GM19328 (cell line): ENCODE measurements around the gene MYMK.

Source experiments
- ATAC-seq: cut with Tn5 transposase; IDR thresholded peaks from one replicate; pipeline ENCODE4 v1.9.1; 2021; ENCODE audit warnings: mild to moderate bottlenecking, moderate library complexity; ENCODE audit not compliant: unreplicated experiment

MYMK gene

DNA sequence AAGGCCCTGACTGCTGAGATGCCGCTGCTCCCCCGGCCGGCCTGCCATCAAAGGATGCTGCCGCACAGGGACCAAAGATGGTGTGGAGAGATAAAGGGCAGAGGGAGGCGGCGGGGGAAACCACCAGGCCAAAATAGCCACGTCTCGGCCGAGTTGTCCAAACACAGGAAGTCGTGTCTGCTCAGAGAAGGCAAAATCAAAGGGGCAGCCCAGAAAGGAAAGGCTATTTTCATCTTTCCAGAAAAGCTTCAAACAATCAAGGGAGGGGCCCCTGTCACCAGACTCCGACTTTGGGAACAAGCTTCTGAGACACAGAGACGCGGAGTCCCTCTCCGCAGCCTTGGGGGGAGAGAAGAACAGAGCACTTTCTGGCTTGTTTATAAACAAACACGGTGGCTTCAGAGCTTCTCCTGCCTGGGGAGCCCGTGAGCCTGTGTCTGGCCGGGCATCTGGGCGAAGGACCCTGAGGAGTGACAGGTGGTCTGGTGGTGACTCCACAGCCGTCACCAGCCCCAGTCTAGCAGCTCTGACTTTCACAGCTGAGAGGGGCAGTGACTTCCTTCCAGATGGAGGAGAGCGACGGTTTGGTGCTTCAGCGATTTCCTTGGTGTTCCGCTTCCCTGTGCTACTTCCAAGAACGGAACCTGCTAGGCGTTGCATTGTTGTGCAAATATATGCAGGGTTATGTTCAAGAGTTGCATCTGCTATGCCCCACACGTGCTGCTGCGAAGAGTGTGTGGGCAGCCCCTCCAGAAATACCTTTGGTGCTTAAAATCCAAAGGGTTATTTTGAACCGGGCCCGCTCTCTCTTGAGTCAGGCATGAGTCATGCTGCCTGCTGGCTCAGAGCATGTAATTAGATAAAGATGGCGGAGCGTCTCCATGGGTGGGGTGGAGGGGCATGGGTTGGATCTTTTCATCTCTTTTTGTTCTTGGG, 33.7 kb upstream of the MYMK start:
- ATAC-seq: no peak

DNA sequence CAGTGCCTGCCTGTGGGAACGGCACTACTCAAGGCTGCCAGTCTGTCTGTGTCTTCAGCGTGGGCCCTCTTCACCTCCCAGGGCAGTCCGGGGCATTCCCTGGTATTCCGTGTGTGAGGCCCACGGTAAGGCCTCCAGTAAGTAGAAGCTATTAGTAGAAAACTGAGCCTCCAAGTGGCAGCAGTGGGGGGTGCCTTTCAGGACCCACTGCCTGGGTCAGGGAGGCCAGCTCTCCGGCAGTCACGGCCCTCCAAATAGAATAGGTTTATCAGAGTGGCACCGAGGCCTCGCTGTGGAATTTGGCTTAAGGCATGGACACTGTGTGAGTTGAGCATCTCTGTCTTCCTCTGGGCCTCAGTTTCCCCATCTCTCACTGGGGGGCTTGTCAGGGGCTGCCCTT, 32.8 kb upstream of the MYMK start:
- no peak for ATAC-seq

DNA sequence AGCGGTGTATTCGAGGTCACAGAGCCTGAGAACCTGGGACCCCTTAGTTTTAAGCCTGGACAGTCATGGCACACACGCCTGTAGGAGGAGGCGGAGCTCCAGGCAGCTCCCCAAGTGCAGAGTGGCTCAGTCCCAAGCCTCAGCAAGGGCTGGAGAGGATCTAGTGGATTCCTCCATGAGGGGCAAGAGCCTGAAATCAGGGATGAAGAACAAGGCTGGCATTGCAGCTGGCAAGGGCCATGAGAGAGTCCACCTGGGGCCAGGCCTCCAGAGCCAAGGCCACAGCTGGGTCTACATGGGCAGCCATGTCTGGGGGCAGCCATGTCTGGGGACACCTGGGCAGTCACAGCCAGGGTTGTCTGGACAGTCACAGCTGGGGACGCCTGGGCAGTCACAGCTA, 31.6 kb upstream of the MYMK start:
- ATAC-seq: no peak

DNA sequence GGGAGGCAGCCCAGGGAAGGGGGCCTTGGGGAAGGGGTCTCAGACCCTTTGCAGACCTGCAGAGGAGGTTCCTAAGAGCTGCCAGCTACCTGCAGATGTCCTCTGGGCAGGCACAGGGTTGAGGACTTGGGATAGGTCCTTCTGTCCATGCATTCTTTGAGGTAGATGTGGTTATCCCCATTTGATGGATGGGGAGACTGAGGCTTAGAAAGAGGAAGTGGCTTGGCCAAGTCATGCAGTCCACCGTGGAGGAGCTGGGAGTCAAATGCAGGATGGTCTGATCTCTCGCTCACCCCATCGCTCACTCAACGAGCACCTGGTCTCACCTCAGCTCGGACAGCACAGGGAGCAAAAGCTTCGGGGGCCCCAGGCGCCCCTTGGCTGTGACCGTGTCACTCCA, 30.0 kb upstream of the MYMK start:
- ATAC-seq: no peak

DNA sequence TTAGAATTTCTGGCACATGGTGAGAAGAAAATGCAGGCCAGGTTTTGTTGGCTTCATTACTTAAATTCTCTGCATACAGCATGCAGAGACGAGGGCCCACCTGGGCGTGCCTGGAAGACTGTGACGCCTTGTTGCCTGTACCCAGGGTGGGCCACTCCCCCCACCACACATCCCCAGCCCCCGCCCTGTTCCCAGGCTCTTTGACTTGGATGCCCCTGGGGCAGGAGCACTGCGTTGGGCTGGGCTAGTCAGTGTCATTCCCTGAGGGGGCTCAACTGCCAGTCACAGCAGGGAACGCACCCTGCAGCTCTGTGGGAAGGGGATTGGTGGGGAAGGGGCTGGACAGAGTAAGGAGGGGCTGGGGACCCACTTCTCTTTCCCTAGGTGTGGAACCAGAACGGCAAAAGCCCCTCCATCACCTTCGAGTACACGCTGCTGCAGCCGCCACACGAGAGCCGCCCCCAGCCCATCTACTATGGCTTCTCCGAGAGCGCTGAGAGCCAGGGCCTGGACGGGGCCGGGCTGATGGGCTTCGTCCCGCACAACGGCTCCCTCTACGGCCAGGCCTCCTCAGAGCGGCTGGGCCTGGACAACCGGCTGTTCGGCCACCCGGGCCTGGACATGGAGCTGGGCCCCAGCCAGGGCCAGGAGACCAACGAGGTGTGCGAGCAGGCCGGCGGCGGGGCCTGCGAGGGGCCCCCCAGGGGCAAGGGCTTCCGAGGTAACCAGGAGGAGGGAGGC, 29.4 kb upstream of the MYMK start:
- no peak for ATAC-seq

DNA sequence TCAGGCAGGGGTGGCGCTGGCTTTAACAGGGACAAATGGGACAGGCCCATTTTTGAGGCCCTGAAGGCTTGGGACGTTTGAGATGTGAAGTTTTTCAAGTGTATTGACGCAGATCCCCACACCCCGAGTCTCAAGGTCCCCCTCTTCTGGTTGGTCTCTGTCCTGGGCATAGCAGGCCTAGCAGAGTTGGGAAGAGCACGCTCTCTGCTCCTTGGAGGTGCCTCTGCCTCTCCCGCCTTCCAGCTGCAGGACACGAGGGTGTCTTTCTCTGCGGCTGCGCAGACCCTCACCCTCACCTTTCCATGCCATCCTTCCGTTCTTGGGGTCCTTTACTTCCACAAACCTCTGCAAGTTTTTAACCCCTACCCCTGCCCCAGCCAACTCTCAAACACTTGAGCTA, 28.4 kb upstream of the MYMK start:
- ATAC-seq: no peak

DNA sequence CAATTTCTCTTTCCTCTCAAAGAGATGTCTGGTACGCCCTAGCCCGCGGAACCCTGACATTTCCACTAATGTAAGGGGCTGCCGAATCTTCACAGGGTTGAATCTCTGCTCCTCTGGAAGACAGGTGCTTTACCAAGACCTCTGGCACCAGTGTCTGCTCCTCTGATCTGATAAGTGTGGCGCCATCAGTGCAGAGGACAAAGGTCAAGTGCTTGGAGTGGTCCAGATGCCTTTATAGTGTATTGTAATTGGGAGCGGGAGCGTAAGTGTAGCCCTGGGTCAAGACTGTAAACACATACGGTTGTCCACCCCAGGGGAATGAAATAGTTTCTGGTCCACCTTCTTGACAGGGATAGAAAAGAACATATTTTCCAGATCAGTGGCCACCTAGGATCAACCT, 27.5 kb upstream of the MYMK start:
- no peak for ATAC-seq

DNA sequence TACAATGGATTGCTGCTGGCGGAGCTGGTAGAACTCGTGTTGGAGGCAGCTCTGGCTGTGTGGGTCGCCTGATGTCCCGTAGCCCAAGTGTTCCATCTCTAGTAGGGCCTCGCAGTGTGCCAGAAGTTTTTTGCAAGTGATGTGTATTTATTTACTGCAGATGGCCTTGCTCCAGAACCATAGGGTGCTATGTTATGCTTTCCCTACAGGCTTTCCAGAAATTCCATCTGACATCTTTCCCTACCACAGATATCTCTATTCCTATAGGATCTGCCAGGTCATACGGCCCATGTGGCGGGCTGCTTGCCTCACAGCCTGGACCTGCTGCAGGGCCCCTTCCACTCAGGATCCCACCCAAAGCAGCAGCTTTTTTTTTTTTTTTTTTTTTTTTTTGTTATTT, 26.7 kb upstream of the MYMK start:
- no peak for ATAC-seq

DNA sequence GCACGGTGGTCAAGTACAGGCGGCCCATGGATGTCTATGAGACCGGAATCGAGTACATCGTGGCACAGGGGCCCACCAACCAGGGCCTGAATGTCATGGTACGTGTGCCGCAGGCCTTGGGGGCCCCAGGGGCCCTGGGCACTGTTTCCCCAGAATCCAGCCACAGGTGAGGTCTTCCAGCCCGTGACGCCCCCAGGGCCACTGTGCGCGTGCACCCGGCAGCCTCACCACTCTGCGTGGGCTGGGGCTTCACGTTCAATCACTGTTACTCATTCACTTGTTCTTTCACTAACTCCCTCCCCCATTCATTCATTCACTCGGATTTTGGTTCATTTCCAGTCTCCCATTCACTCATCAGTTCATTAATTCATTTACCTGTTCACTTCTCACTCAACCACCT, 22.4 kb upstream of the MYMK start:
- ATAC-seq: no peak

DNA sequence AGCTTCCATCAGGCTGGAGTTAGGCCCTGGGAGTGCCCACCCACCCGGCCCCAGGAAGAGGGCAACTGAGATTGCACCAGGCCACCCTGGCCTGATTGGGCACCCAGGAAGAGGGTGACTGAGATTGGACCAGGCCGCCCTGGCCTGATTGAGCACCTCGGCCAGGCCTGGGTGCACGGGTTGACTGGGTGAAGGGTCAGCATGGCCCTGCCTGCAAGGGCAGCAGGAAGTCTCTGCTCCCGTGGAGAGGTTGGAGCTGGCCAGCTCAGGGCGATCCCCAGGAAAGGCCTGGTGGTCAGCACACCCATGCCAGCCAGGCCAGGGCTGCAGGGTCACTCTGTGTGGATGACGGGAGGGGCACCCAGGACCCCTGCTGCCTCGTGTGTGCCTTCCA, 21.5 kb upstream of the MYMK start:
- no peak for ATAC-seq

DNA sequence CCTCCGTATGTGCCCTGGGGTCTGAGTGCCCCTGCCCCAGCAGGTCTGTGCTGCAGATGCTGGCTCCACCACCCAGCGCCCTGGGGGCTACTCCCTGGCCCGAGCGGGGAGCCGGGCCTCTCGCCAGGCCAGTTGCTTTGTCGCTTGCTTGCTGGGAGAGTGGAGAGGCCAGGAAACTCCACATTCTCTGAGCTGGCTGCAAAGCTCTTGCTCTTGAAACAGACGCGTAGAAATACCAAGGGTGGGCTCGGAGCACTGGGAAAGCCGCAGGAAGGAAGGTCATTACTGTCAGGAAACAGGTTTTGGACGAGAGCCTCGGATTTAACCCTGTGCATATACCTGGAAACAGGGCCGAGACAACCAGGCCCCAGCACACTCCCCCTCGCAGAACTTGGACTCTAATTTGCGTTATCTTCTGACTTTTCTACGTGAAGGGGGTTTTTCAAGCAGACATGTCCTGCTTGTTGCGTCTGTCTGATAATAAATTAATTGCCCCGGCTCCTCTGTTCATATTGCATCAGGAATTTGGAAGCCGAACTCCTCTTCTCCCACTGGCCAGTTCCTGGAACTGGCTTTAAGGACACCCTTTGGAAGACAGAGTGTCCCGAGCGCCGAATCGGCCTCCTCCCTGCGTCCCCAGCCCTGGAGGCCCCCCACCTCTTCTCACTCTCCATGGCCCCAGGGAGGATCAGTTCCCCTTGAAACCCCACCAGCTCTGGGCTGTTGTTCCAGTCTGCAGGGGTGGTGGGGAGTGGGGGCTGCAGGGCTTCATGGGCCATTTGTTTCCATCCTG, 20.9 kb upstream of the MYMK start:
- no peak for ATAC-seq

DNA sequence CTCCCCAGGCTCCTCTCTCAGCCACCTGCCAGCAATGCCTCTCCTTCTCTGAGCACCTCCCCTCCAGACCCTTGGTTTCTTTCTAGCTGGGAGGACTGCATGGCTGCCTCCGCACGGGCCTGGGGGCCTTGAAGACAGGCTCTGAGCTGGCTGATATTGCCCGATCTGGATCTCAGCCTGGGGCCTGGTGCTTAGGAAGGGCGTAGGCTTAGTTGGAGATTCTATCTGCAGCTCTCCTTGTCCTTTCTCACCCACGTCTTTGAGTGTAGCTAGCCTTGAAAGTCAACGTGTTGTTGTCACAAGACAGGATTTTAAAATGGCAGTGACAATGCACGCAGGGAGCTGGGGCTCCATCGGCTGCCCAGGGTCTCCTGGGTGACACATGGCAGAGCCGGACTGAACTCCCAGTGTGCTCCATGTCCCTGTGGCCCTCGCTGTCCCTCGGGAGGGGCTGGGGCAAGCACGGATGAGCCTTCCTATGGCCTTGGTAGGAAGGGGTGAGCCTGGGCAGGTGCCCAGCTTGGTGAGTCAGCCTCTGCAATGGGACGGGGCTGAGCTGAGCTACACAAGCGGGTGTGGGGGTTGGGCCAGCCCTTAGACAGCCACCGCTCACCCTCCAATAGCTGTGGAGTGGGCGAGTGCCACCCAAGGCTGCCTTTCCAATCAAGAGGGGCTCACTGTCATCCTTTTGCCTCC, 19.2 kb upstream of the MYMK start:
- ATAC-seq: no peak

DNA sequence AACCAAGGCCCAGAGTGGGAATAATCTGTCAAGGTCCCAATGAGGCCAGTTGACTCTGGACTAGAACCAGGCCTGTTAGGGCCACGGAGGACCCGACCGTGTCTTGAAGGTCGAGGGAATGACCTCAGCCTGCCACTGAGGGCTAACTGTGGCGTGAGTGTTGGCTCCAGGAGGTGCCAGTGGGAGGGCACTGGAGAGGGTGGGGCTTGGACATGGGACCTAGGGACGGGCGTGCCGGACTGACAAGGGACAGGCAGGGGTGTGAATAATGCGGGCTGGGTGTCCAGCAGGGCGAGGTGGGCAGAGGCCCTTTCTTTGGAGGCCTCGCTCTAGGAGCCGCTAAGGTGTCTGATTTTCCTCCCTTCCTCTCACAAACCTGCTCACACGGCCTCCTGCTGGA, 17.2 kb upstream of the MYMK start:
- ATAC-seq: no peak

DNA sequence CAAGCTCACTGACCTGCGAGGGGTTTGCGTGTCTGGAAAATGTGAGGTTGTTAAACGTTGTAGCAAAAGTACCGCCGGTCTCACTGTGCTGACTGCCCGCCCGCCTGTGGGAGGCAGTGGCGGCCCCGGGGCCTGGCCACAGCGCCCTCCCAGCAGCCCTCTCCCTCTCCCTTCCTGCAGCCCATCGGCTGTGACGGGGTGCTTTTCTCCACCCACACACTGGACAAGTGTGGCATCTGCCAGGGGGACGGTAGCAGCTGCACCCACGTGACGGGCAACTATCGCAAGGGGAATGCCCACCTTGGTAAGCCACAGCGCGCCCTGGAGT, 15.9 kb upstream of the MYMK start:
- no peak for ATAC-seq

DNA sequence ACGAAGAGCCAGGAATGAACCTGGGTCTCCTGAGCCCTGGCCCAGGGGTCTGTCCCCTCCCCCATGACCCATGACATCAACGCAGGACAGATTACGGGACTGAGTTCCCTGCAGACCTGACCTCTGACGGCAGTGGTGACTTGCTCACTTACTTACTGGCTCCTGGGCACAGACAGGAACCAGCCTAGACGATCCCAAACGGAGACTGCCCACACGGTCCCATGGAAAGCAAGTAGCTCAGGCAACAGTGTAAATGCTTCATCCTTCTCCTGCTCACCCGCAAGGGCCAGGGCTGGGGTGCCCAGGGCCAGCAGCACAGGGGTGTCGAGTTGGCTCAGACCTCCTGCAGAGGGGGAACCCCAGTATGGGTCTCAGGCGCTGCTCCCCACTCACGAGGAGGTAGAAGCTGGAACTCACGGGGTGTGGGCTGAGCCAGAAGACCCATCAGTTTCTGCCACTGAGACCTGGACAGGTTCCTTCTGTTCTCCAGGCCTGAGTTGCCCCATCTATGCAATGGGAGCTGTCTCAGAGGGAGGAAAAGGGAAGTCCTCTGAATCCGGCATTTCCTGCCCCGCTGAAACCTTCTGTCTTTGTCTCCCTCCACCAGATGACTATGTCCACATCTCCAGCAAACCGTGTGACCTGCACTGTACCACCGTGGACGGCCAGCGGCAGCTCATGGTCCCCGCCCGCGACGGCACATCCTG, 15.4 kb upstream of the MYMK start:
- no peak for ATAC-seq

DNA sequence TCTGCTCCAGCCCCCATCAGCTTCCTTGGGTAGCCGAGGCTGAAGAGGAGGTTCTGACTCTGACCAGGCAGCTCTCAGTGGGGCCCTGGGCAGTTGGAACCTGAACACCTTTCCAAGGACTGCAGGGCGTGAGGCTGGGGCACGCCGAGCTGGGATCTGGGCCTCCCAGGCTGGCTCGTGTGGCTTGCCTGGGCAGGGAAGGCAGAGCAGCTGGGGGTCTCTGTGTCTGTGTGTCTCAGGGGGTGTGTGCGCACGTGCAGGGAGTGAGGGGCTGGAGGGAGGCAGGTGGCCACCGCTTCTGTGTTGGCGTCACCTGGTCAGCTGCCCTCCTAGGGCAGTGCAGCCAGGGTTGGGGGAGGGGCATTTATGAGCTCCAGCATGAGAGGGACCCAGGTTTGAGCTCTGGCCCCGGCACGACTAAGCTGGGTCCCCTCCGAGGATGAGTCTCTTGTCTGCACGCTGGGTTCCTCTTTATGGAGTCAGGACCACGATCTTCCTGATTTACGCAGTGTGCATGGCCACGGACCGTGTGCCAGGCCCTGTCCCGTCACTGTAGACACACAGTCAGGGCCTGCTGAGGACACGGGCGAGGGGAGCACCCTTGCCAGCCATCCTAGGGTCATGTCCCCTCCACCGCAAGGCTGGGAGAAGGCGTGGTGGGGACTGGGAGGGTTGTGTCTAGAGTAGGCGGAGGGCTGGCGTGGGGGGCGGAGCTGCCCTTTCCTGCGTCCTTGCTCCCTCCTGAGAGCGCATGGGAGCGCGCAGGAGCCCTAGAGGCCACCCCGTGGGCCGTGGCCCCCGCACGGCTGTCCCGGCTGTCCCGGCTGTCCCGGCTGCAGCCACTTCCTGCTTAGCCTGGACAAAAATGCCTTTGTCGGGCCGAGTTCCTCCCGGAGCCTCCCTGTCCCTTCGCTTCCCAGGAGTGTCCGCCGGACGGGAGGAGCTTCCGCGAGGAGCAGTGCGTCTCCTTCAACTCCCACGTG, 14.4 kb upstream of the MYMK start:
- no peak for ATAC-seq

DNA sequence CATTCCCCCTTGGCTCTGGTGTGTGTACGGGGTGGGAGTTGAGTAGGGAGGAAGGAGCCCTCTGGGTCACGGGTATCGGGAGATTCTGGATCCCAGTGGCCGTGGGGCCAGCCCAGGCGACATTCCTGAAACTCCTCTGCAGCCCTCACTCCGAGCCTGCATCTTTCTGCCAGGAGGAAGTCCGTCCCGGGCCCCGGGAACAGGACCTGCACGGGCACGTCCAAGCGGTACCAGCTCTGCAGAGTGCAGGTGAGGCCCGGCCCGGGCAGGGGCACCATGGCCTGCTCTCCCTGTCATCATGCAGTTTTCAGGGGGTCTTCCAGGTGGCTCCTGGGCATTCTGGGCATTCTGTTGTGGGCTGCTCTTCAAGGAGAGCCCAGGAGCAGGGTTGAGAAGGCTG, 13.4 kb upstream of the MYMK start:
- no peak for ATAC-seq

DNA sequence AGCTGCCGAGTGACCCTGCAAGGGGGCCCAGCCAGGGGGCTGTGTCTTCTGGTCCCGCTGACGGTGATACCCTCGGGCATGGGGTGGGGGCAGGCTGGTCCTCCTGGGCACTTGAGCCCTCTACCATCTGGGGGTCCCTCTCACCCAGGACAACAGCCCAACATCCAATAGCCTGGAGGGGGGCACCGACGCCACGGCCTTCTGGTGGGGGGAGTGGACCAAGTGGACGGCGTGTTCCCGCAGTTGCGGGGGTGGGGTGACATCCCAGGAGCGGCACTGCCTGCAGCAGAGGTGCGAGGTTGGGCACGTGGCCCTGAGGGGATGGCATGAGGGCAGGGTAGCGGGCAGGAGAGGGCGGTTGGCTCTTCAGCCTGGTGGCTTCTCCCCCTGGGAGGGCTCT, 12.5 kb upstream of the MYMK start:
- no peak for ATAC-seq

DNA sequence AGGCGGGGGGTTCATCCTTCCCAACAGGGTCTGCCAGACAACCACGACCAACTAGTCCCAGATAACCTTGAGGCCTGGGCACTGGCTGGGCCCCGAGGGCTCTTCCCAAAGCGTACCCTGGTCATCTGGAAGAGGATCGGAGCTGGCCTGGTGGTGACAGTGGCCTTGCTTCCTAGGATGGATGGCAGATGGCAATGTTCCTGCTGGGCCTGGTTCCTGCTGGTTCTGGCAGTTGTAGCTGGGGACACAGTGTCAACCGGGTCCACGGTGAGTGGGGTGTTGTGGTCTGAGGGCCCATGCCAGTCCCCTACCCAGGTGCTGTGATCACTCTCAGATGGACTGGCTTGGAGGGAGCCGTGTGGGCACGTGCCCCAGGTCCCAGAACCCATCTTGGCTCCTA, 11.8 kb upstream of the MYMK start:
- ATAC-seq: no peak
